Activated CD4-positive, alpha-beta T cell treated with anti-CD3 and anti-CD28 coated beads for 24 hours (primary cell): ENCODE measurements around the gene MAP4K4.
"Not testable (repeated sequence)": the region's sequence is repeated elsewhere in the genome, so short reads cannot be mapped to it uniquely, and the experiment has no call there.

Experiments used
- DNase-seq, 2 donors: peaks; one replicate each; pipeline ENCODE4 v3.0.0-alpha.2; 2020; ENCODE audit warnings: low read depth in 2 of 2

The MAP4K4 gene

DNA sequence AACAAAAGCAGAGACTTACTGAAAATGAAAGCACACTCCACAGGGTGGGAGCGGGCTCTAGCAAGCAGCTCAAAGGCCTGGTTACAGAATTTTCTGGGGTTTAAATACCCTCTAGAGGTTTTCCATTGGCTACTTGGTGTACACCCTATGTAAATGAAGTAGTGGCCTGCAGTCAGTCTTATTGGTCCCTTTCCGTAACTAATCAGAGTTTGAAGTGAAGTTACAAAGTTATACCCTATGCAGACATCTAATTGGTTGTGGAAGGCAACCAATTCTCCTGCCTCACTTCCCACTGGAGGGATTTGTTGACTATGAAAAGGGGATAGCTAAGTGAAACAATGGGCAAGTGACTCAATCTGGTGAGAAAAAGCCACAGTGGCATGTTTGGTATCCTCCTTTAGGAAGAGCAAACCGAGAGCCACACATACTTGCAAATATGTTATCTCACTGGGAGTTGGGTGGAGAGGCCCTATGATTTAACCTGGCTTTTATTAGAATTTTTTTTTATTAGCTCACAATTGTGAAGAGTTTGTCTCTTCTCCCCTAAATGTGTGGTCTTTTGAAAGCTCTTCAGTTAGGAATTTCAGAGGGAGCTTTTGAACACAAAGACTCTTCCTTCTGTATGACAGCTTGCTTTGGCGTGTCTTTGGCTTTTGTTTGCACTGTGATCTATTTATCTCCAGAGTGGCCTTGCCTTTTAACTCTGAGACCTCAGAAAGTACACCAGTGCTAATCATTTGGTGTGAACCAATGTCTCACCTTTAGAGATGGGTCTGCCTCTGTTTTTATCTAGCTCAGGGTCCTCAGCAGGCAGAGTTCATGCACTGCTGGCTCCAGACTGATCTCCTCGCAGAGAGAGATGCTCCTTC lies 69.6 kb downstream of the MAP4K4 start:
- no peak for DNase-seq

DNA sequence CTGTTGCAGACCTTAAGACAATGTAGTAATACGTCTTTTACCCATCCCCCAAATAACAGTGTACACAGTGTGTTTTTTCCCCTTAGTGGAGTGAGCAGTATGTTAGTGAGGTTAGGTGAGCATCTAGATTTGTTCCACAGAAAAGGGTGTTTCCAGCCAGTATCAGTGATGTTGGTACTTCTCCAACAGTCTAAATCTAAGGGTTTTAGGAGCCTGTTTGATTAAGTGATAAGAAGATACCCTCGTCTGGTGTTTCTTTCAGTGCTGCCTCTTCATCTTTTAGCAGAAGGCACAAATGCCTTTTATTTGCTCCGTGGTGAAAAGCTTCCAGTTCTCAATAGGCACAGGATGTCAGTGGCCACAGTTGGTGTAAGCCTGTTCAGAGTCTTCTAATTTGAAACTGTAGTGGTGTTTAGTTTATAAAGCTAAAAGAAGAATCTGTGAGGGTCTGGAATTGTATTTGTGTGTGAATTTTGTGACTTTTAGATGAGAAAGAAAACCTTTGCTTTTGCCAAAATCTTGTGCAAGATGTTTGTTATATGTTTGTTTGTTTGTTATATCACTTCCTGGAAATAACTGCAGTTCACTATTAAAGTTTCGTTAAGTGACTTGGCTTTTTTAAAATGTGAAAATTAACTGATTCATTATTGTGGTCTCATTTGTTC lies 71.2 kb downstream of the MAP4K4 start:
- no peak for DNase-seq

DNA sequence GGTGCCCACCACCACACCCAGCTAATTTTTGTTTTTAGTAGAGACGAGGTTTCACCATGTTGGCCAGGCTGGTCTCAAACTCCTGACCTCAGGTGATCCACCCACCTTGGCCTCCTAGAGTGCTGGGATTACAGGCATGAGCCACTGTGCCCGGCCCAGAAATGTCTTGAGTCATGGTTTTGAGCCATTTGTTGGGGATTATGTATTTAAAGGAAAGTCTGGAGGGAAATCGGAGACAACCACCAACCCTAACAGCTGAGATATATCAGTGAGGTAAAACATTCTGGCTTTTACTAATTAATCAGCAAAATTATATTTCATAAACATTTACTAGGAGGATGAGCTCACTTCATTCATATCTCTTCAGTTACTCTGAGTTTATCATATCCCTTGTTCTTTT lies 72.2 kb downstream of the MAP4K4 start:
- not testable (repeated sequence) for DNase-seq

DNA sequence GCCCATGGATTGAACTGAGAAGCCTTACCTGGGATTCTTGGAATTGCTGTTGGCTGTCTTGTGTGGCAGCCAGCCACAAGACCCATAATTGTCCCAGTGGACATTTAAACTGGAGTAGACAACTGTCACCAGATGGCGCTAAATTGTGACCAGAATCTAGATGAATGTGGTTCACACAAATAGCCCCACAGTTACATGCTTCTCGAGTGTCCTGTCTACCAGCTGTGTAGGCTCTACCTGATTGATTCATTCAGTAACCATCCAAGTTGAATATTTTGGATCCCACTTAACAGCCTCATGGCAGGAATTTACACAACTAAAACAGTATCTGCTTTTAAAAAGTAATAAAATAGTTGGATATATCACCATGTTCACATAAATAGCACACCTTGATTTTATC lies 73.2 kb downstream of the MAP4K4 start:
- DNase-seq = no peak

DNA sequence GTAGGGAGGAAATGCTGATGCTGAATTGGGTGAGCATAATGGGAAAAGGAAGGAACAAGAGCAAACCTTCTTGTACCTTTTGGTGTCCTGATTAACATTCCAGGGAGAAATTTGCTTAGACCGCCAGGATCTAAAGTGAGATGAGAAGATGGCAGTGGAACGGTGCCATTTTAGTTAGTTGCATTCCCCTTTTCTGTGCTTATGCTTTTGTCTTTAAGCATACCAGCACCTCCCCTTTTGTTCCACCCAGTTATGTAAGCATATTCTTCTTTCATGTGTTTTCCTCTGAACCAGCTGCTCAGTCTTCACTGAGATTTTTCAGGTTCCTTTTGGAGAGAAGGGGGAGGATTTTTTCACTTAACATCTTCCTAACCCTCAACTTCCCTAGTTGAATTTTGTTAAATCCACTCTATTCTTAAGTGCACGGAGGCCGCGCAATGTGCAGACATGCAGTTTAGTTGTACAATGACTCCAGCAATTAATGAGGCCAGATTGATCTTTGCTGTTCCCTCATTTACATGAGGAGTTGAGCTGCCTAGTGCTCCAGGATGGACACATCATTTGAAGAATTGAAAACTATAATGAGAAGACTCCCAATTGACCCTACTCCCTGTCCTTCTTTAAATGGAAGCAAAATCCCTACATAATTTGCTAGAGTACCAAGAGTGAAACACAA lies 73.9 kb downstream of the MAP4K4 start:
- no peak for DNase-seq

DNA sequence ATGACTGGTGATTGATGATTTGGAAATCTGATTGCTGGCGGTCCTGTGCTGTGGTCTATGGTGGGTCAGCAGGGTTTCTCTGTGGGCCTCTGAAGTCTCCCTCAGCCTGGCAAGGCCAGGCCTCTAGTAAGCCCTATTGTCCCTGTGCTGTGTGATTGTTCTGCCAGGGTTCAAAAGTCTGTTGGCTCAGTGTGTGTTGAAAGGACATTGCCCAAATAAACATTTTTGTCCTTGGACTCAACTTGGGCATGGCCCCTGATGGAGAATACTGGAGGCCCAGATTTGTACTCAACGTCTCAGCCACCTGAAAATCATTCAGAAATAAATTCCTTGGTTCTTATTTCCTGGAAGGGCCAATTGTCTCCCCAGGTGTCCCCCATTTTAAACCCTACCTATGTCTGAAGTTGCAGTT lies 74.4 kb downstream of the MAP4K4 start:
- no peak for DNase-seq

DNA sequence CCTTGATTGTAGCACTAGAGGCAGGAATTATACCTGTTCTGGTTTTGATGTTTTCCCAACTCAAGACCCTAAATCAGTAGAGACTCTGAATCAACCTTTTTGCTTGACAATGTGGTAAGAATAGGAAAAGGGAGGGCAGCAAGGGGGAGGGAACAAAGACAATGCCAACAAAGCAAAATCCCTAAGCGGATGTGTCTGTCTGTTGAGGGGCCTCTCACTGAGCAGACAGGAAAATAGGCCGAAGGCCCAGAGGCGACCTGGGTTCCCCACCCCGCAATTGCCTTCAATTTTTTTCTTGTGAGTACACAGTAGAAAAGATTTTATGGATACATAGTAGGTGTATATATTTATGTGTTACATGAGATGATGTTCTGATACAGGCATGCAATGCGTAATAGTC lies 75.6 kb downstream of the MAP4K4 start:
- DNase-seq = no peak

DNA sequence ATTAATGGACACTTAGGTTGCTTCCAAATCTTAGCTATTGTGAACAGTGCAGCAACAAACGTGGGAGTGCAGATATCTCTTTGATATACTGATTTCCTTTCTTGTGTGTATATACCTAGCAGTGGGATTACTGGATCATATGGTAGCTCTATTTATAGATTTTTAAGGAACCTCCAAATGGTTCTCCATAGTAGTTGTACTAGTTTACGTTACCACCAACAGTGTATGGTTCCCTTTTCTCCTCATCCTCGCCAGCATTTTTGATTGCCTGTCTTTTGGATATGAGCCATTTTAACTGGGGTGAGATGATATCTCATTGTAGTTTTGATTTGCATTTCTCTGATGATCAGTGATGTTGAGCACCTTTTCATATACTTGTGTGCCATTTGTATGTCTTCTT lies 76.5 kb downstream of the MAP4K4 start:
- DNase-seq = not testable (repeated sequence)

DNA sequence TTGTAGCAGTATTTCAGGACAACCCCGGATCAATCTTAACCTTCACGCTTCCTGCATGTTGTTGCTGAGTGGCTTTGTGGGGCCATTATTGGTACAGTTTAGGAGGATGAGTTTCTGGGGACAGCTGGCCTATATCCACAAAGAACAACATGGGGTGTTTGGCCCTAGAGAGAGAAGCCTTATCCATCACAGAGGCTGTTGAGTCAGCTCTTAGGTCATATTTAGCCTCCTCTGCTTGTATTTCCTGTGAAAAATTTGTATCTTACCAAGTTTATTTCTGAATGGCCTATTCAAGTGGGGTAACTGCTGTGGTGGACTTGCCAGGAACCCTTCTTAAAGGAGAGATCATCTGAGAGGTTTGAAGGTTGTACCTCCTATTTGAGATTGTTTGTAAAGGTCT lies 77.6 kb downstream of the MAP4K4 start:
- no peak for DNase-seq

DNA sequence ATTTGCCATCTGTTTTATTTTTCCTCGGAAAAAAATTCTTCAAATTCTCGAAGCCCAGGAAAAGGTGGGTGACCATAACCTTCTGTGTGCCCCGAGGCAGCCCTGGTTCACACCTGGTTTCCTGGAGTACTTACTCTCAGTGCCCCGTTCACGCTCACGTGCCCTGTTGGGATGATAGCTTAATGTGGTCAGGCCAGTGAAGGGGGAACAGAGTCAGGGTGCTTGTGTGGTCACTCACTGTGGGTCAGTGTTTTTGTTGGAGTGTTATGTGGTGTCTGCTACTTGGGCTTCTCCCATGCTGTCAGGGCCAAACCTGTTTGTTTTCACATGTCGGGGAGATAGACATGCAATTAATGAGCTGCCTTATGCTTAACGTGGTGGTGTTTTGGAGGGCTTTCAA lies 78.1 kb downstream of the MAP4K4 start:
- no peak for DNase-seq

DNA sequence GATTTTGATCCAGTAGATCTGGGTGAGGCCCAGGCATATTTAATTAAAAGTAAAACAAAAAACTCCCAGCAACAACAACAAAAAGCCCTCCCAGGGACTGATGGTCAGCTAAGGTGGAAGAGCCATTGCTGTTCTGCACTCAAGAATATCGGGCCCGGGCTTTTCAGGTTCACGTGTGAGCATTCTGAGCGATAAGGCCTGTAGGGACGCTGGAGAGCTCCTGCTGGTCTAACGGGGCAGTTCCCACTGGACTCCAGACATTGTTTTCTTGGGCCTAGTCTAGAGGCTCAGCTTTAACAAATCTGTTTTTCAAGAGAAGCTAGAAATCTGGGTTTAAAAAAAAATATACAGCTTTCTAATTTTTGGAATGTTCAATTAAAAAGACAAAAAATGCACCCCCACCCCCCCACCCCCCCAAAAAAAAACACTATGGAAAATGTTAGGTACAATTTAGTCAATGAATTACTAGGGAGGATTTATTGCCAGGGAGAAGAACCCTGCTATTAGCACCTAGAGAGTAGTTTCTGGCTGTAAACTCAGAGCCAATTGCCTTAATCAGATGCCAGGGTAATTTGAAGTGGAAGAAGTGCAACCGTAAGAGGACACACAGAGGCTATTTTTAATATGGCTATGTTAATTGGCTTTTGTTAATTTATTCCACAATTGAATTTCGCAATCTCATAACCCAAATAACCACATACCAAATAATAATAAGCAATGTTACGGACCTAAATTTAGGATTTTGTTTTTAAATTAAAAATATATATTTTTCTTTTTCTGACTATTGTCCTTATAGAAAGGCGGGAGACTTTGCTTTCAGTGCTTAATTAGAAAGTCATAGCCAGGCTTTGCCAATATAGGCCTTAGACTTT lies 78.9 kb downstream of the MAP4K4 start:
- no peak for DNase-seq

DNA sequence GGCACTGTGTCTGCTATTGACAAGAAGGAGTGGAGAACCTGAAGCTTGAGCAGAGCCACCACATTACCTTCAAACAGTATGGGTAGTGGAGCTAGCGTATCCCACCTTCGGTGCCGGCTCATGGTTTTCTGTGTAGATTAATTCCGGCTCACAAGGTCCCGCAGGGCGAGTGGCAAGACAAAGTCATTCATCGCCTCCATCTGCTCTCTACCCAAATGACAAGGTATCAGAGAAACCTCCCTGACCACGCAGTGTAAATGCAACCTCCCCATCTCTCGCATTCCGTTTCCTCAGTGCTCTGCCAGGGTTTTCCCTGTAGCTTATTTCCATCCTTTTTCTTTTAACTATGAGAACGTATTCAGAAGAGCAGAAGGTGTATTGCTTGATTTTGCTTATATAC lies 79.8 kb downstream of the MAP4K4 start:
- no peak for DNase-seq

DNA sequence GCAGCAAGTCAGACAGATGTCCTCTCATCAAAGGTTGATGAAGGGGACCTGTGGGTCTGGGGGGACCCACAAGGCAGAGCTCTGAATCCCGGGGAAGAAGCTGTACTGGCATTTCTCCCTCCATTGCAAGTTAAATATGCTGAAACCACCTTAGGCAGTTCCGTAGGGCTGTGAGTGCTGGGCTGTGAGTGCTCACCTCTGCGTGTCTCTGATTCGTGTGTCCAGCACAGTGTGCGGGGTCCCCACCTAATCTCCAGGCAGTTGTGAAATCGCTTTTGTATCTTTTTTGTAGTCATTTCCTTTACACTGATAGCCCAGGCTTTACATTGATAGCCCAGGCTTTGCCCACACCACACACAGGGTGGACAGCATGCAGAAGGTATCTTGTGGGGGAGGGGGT lies 80.6 kb downstream of the MAP4K4 start:
- no peak for DNase-seq

DNA sequence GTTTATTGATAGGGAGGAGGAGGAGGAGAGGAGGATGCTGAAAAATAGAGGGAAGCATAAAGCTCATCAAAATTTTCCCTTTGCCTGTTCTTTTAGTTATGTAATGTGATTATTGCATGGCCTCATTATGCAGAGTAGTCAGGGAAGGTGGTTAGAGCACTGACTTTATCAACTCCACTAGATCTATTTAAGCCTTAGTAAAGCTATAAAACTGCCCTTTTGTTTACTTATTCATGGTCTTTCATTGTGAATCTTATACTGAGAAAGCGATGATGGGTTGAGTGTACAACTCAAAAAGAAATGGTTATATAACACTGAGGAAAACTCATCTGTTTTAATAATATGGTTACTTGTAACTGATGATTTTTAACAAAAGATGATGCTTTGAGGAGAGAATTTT lies 81.7 kb downstream of the MAP4K4 start:
- DNase-seq = no peak

DNA sequence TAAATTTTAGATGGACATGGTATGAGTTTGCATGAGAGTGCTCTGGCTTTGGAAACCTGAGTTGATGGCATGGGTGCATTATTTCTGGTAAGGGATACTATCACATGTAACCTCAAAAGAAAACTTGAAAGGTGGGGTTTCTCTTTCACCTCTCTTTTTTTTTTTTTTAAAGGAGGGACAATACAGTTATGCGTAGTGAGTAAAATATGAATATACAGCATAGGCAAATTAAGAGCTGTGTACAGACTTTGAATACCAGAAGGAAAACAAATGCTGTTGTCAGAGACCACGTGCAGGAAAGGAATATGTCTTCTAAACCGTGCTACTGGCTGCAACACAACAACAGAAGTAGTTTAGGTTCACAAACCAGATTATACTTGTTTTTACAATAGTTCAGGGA lies 82.1 kb downstream of the MAP4K4 start:
- DNase-seq = no peak

DNA sequence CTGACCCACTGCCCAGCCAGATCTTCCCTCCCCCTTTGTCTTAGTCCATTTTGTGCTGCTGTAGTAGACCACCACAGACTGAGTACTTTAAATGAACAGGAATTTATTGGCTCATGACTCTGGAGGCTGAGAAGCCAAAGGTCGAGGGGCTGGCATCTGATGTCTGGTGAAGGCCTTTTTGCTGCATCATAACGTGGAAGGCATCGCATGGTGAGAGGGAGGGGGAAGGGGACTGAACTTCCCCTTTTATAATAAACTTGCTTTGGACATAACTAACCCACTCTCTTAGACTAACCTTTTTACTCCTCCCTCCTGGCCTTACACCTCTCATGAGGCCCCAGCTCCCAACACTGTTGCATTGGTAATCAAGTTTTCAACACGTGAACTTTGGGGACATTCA lies 83.8 kb downstream of the MAP4K4 start:
- no peak for DNase-seq

DNA sequence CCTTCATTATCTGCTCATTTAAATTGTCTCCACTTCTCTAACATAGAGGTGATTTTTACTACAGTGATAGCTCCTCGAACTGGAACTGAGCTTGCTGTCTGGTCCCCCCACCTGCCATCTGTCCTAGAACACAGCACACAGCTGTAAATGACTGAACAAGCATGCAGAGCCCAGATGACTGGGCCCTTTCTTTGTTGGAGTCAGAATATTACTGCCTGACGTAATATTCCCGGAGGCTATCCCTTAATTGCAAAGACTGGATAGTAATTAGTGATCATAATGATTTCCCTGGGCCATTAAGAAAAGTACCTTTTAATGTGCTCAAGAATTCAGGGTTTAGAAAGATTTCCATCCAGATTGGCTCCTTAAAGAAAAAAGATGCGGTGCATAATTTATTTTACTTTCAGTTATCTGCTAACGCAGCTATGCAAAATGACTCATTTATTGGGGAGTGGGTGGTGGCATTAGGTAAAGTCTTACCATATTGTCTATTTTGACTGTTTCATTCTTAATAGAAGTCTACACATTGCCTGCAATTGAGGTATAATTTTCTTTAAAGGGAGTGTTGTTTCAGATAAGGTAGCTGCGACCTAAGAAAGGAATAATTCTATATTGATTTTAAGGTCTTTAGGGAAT lies 84.4 kb downstream of the MAP4K4 start:
- no peak for DNase-seq

DNA sequence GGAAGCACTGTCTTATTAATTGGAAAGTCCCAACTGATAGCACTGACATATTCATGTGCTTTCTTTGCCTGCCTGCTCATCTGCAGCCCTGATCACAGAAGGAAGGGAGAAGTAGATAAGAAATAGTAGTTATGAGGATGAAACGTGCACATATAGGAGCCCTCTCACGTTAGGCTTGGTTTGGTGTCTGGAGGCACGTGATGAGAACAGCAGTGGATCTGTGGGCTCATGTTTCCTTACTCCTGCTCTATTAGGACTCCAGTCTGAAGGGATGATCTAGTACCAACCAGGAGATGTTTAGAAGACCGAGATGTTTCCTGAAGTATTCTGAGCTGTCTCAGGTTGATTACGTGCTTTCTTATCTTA lies 84.9 kb downstream of the MAP4K4 start:
- DNase-seq = no peak

DNA sequence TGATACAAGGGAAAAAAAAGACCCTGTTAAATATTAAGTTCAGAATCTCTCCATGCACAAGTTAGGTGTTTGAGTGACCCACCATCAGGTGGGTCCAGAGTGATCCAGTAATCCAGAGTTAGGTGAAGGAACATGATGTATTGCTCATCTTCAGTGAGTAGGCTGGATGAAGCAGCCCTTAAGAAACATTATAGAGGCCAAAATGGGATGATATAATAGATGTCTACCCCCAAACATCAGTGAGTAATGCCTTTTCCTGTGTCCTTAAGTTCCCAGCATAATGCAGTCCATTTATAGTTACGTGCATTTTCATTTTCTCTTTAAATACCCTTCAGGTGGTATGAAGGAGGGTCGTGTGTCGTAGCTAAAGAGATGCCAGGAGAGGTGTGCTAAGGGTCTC lies 89.6 kb downstream of the MAP4K4 start:
- no peak for DNase-seq

DNA sequence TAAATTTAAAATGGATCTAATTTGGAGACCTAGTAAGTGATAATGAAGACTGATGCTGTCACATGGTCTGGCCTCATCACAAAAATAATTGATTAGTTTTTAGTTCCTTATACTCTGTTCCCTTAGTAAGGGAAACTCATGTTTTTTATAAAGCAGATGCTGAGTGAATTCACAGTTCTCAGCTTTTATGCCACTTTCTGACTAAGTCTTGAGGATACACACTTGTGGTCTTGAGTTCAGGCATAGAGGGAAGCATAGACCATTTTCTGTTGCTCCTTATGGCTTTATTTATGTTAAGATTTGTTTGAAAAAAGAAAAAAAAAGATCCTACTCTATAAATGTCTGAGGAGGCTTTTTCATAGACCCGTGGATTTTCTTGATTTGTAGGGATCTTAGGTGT lies 91.1 kb downstream of the MAP4K4 start:
- no peak for DNase-seq
